ENCODE data around the gene DNAJB5.
"Not testable (repeated sequence)": the region's sequence is repeated elsewhere in the genome, so short reads cannot be mapped to it uniquely, and the experiment has no call there.

The DNAJB5 gene

GRCh38 chr9:35000535-35001284, 11.2 kb downstream of the DNAJB5 start:
- peak; percentile 0 for DNase-seq (ENCODE audit: low spot score)

- peak; percentile 1 for DNase-seq (ENCODE audit: low spot score)
Observed at GRCh38 chr9:35001285-35001677, 11.7 kb downstream of the DNAJB5 start.

GRCh38 chr9:35001803-35002502, 12.4 kb downstream of the DNAJB5 start:
- peak; percentile 1 for DNase-seq (ENCODE audit: low spot score)

GRCh38 chr9:35002623-35003022, 13.1 kb downstream of the DNAJB5 start:
- peak; percentile 12 for DNase-seq (ENCODE audit: low spot score)

GRCh38 chr9:35004299-35004698, 14.8 kb downstream of the DNAJB5 start:
- DNase-seq (ENCODE audit: low spot score), result not testable (repeated sequence)

- DNase-seq (ENCODE audit: low spot score), result no peak
Observed at GRCh38 chr9:35010351-35010958, 20.9 kb downstream of the DNAJB5 start.

GRCh38 chr9:35014517-35014916, 25.0 kb downstream of the DNAJB5 start:
- DNase-seq (ENCODE audit: low spot score), result no peak

- not testable (repeated sequence) for DNase-seq (ENCODE audit: low spot score)
Observed at GRCh38 chr9:35023443-35023842, 33.9 kb downstream of the DNAJB5 start.

GRCh38 chr9:35026671-35027070, 37.1 kb downstream of the DNAJB5 start:
- DNase-seq (ENCODE audit: low spot score), result no peak

GRCh38 chr9:35027374-35027773, 37.8 kb downstream of the DNAJB5 start:
- no peak for DNase-seq (ENCODE audit: low spot score)

- DNase-seq (ENCODE audit: low spot score), result no peak
Observed at GRCh38 chr9:35027860-35028259, 38.3 kb downstream of the DNAJB5 start.

- DNase-seq (ENCODE audit: low spot score), result no peak
Observed at GRCh38 chr9:35028341-35028740, 38.8 kb downstream of the DNAJB5 start.

GRCh38 chr9:35029241-35029640, 39.7 kb downstream of the DNAJB5 start:
- DNase-seq (ENCODE audit: low spot score), result no peak

- no peak for DNase-seq (ENCODE audit: low spot score)
Observed at GRCh38 chr9:35029852-35030251, 40.3 kb downstream of the DNAJB5 start.

GRCh38 chr9:35033101-35033500, 43.6 kb downstream of the DNAJB5 start:
- no peak for DNase-seq (ENCODE audit: low spot score)

GRCh38 chr9:35035851-35036701, 46.5 kb downstream of the DNAJB5 start:
- no peak for DNase-seq (ENCODE audit: low spot score)

GRCh38 chr9:35042081-35042604, 52.6 kb downstream of the DNAJB5 start:
- no peak for DNase-seq (ENCODE audit: low spot score)

- DNase-seq (ENCODE audit: low spot score), result no peak
Observed at GRCh38 chr9:35042891-35043545, 53.5 kb downstream of the DNAJB5 start.

- DNase-seq (ENCODE audit: low spot score), result no peak
Observed at GRCh38 chr9:35044071-35044470, 54.5 kb downstream of the DNAJB5 start.
